GM18951 (cell line): ENCODE data around the gene PHKA2.
"Not testable (repeated sequence)": the region's sequence is repeated elsewhere in the genome, so short reads cannot be mapped to it uniquely, and the experiment has no call there.

Experiments
- POLR2A ChIP-seq: IDR thresholded peaks from 4 replicates; pipeline ENCODE4 v1.6.1; 2011; ENCODE audit warnings: mild to moderate bottlenecking; ENCODE audit not compliant: insufficient read length, insufficient read depth; ENCODE audit errors: extremely low read depth
- in situ Hi-C: fragments of 300-500 bp; cut with MboI; formaldehyde crosslinking; loops from one replicate; pipeline ENCODE4 v1.12.0; 2022; ENCODE audit warnings: low sequenced_read_pairs, mixed read lengths, inconsistent platforms; ENCODE audit not compliant: unreplicated experiment

Gene PHKA2

GRCh38 chrX:18997916-18998315 is 14.0 kb upstream of the PHKA2 start:
- no peak for TF ChIP-seq POLR2A
- in situ Hi-C loops: no loop called here

- TF ChIP-seq POLR2A: no peak
- in situ Hi-C loops: no loop called here
These were observed 12.6 kb upstream of the PHKA2 start for GRCh38 chrX:18996536-18996935.

GRCh38 chrX:18995221-18995620 is 11.3 kb upstream of the PHKA2 start:
- no peak for TF ChIP-seq POLR2A

GRCh38 chrX:18994713-18995112 is 10.8 kb upstream of the PHKA2 start:
- no peak for TF ChIP-seq POLR2A
- in situ Hi-C loops: no loop called here

More at GRCh38 chrX:18995221-18995620, 11.3 kb upstream of the PHKA2 start:
- in situ Hi-C loops: no loop called here

- no peak for TF ChIP-seq POLR2A
- in situ Hi-C loops: no loop called here
These were observed 8.9 kb upstream of the PHKA2 start for GRCh38 chrX:18992829-18993228.

- in situ Hi-C loops: no loop called here
- no peak for TF ChIP-seq POLR2A
These were observed 1.2 kb upstream of the PHKA2 start for GRCh38 chrX:18985186-18985435.

- in situ Hi-C loops: no loop called here
- TF ChIP-seq POLR2A: peak; percentile 71
These were observed 669 bp upstream of the PHKA2 start for GRCh38 chrX:18984381-18985185.

GRCh38 chrX:18981124-18981807 is 2.6 kb downstream of the PHKA2 start:
- no peak for TF ChIP-seq POLR2A
- in situ Hi-C loops: no loop called here

GRCh38 chrX:18980262-18980661 is 3.7 kb downstream of the PHKA2 start:
- in situ Hi-C loops: not testable (repeated sequence)

GRCh38 chrX:18974993-18975392 is 8.9 kb downstream of the PHKA2 start:
- TF ChIP-seq POLR2A: no peak
- in situ Hi-C loops: no loop called here

- no peak for TF ChIP-seq POLR2A
- in situ Hi-C loops: no loop called here
These were observed 10.3 kb downstream of the PHKA2 start for GRCh38 chrX:18973527-18974192.

GRCh38 chrX:18971506-18971905 is 12.4 kb downstream of the PHKA2 start:
- no peak for TF ChIP-seq POLR2A
- in situ Hi-C loops: no loop called here

- TF ChIP-seq POLR2A: no peak
- in situ Hi-C loops: no loop called here
These were observed 13.4 kb downstream of the PHKA2 start for GRCh38 chrX:18970465-18970864.

GRCh38 chrX:18966624-18967023 is 17.3 kb downstream of the PHKA2 start:
- in situ Hi-C loops: no loop called here
- no peak for TF ChIP-seq POLR2A
